PC-9 (cell line): Measurements from ENCODE around the gene SRPK2.
"Not testable (repeated sequence)": the region's sequence is repeated elsewhere in the genome, so short reads cannot be mapped to it uniquely, and the experiment has no call there.

Source experiments
- CTCF ChIP-seq: fragments of 200-600 bp; sonication (generic); conservative IDR thresholded peaks from 2 replicates; pipeline ENCODE4 v1.6.1; 2017; ENCODE audit warnings: mixed run types, antibody characterized with exemption, mild to moderate bottlenecking, moderate library complexity
- EZH2 ChIP-seq: fragments of 200-600 bp; sonication (generic); IDR thresholded peaks from 2 replicates; pipeline ENCODE4 v1.8.0; 2017; ENCODE audit warnings: antibody characterized with exemption, low read depth

GRCh38 chr7:105410774-105411173 lies 22.1 kb upstream of the SRPK2 start:
- not testable (repeated sequence) for TF ChIP-seq EZH2, CTCF
